OCI-LY7 (cell line): ENCODE results near the gene CACNA1I. TPM values are rescaled to one million over a fixed set of nuclear protein-coding genes. Genes with fewer than 3 reads are reported as not detected.

Experiments
- BruUV-seq: library from RNA; stranded (reverse); fragments of 400-500 nt; replicated peaks from 2 replicates; lab custom pipeline; 2021; lab: Mats Ljungman, UMichigan
- CTCF ChIA-PET: fragments of 300-600 bp; sonication (Branson Sonifier 250); formaldehyde crosslinking; loops from one replicate; lab custom pipeline; 2022; ENCODE audit warnings: antibody characterized with exemption; ENCODE audit not compliant: unreplicated experiment; lab: Charles Lee
- POLR2A ChIA-PET: fragments of 300-600 bp; sonication (Branson Sonifier 250); formaldehyde crosslinking; loops from one replicate; lab custom pipeline; 2022; ENCODE audit warnings: antibody characterized with exemption; lab: Charles Lee
- DNase-seq: peaks from one replicate; pipeline ENCODE4 v3.0.0-alpha.2; 2015; ENCODE audit warnings: low spot score
- H2AFZ ChIP-seq: fragments of 200-600 bp; sonication (generic), shearing (Covaris generic); 2 replicates; pipeline ENCODE4 v1.6.1; 2014; ENCODE audit warnings: mild to moderate bottlenecking, antibody characterized with exemption, low read length, moderate library complexity
- H3K27ac ChIP-seq: fragments of 200-600 bp; sonication (generic); 2 replicates; pipeline ENCODE4 v1.5.1; 2014; ENCODE audit warnings: mixed run types, low read depth, mild to moderate bottlenecking, moderate library complexity, low read length, inconsistent platforms; ENCODE audit not compliant: poor library complexity, severe bottlenecking
- H3K36me3 ChIP-seq: fragments of 200-600 bp; sonication (generic); 2 replicates; pipeline ENCODE4 v1.6.1; 2014; ENCODE audit warnings: mild to moderate bottlenecking, antibody characterized with exemption, low read length, moderate library complexity, mixed read lengths; ENCODE audit not compliant: insufficient read depth
- H3K4me1 ChIP-seq: fragments of 200-600 bp; sonication (generic); 2 replicates; pipeline ENCODE4 v1.5.1; 2014; ENCODE audit warnings: mild to moderate bottlenecking, low read length; ENCODE audit not compliant: insufficient read depth, poor library complexity, severe bottlenecking
- H3K4me2 ChIP-seq: fragments of 200-600 bp; sonication (generic); 2 replicates; pipeline ENCODE4 v1.6.1; 2014; ENCODE audit warnings: mild to moderate bottlenecking, low read length
- H3K4me3 ChIP-seq: fragments of 200-600 bp; sonication (generic); 2 replicates; pipeline ENCODE4 v1.5.1; 2014; ENCODE audit warnings: mild to moderate bottlenecking, low read depth, low read length; ENCODE audit not compliant: poor library complexity, severe bottlenecking
- H3K79me2 ChIP-seq: fragments of 200-600 bp; sonication (generic); 2 replicates; pipeline ENCODE4 v1.6.1; 2016; ENCODE audit warnings: low read depth, mild to moderate bottlenecking, low read length, moderate library complexity, mixed read lengths; ENCODE audit not compliant: insufficient read depth
- H3K9me2 ChIP-seq: fragments of 200-600 bp; sonication (generic); 2 replicates; pipeline ENCODE4 v1.6.1; 2016; ENCODE audit warnings: mild to moderate bottlenecking, low read length, mixed read lengths; ENCODE audit not compliant: insufficient read depth
- H3K9me3 ChIP-seq: fragments of 200-600 bp; sonication (generic); 2 replicates; pipeline ENCODE4 v1.6.1; 2014; ENCODE audit warnings: mild to moderate bottlenecking, mixed run types, low read length, mixed read lengths
- H4K20me1 ChIP-seq: fragments of 200-600 bp; sonication (generic); 2 replicates; pipeline ENCODE4 v1.6.1; 2014; ENCODE audit warnings: mild to moderate bottlenecking, antibody characterized with exemption, low read length, moderate library complexity, mixed read lengths; ENCODE audit not compliant: insufficient read depth
- CTCF ChIP-seq: fragments of 200-600 bp; sonication (generic); conservative IDR thresholded peaks from 2 replicates; pipeline ENCODE4 v1.5.1; 2014; ENCODE audit warnings: mild to moderate bottlenecking, antibody characterized with exemption, low read length, moderate library complexity, mixed read lengths
- EZH2phosphoT487 ChIP-seq: fragments of 200-600 bp; sonication (generic); IDR thresholded peaks from 2 replicates; pipeline ENCODE4 v1.6.1; 2018; ENCODE audit warnings: low read depth, borderline replicate concordance, mild to moderate bottlenecking, mixed run types, antibody characterized with exemption, low read length, moderate library complexity, mixed read lengths
- intact Hi-C: fragments of 100-400 bp; cut with micrococcal nuclease; formaldehyde crosslinking; loops from one replicate; pipeline ENCODE4 v1.10.0; 2022; ENCODE audit not compliant: unreplicated experiment
- total RNA-seq, 2 experiments: library from RNA; depleted of rRNA in 1 of 2; stranded (reverse); fragments of >200 nt in 1 of 2; shearing (Covaris generic) in 1 of 2; gene quantifications; 2 replicates each; pipeline ENCODE4 v1.2.3, GENCODE V29; 2014 to 2022

Gene CACNA1I
- total RNA-seq, 2 experiments from 2014 or later: 0.03 TPM; not detected in 1

- BruUV-seq: no TSS peak
- ChIA-PET CTCF (no interaction called here), POLR2A (no interaction called here)
- Histone ChIP-seq H3K9me3 (no peaks in the 10 kb centered on the region), H3K9me2 (no peaks in the 10 kb centered on the region), H3K27ac (no peak overlapping the region), H3K4me1 (no peaks in the 10 kb centered on the region), H3K4me3 (no peak overlapping the region), H4K20me1 (no peaks in the 10 kb centered on the region), H2AFZ (no peak overlapping the region), H3K36me3 (no peaks in the 10 kb centered on the region), H3K4me2 (no peak overlapping the region), H3K79me2 (no peaks in the 10 kb centered on the region)
- no peak for DNase-seq
- no peak for TF ChIP-seq CTCF
- no peak for TF ChIP-seq EZH2phosphoT487
- intact Hi-C loops: no loop called here
Measured at GRCh38 chr22:39554151-39554550, 16.4 kb upstream of the CACNA1I start.

- H3K27ac ChIP-seq: no peak overlapping the region
- no peaks in the 10 kb centered on the region for H4K20me1 ChIP-seq
- H3K9me3 ChIP-seq: no peaks in the 10 kb centered on the region
- no peak overlapping the region for H3K4me2 ChIP-seq
- no peaks in the 10 kb centered on the region for H3K4me1 ChIP-seq
- no peak overlapping the region for H2AFZ ChIP-seq
- ChIA-PET CTCF (no interaction called here), POLR2A (no interaction called here)
- intact Hi-C loops: no loop called here
- no peak for DNase-seq
- BruUV-seq: no TSS peak
- no peak for TF ChIP-seq EZH2phosphoT487
- TF ChIP-seq CTCF: no peak
- H3K36me3 ChIP-seq: no peaks in the 10 kb centered on the region
- H3K79me2 ChIP-seq: no peaks in the 10 kb centered on the region
- no peaks in the 10 kb centered on the region for H3K9me2 ChIP-seq
- H3K4me3 ChIP-seq: no peak overlapping the region
Measured at GRCh38 chr22:39556970-39557841, 13.3 kb upstream of the CACNA1I start.

GRCh38 chr22:39558254-39558727, 12.3 kb upstream of the CACNA1I start:
- intact Hi-C loops: no loop called here
- H3K27ac ChIP-seq: no peak overlapping the region

More at GRCh38 chr22:39558254-39558727, 12.3 kb upstream of the CACNA1I start:
- H2AFZ ChIP-seq: no peak overlapping the region
- H3K4me1 ChIP-seq: no peaks in the 10 kb centered on the region
- TF ChIP-seq EZH2phosphoT487 (no peak), CTCF (no peak)
- H3K4me2 ChIP-seq: no peak overlapping the region
- ChIA-PET POLR2A (no interaction called here), CTCF (interaction anchor here (0.6 kb wide), 1 partner anchor 142 kb away, joined by 5 read pairs; no protein-coding TSS in a partner anchor)
- H3K9me3 ChIP-seq: no peaks in the 10 kb centered on the region
- no peak overlapping the region for H3K4me3 ChIP-seq
- no peak for DNase-seq
- no peaks in the 10 kb centered on the region for H3K9me2 ChIP-seq
- H3K36me3 ChIP-seq: no peaks in the 10 kb centered on the region
- H4K20me1 ChIP-seq: no peaks in the 10 kb centered on the region
- BruUV-seq: no TSS peak
- H3K79me2 ChIP-seq: no peaks in the 10 kb centered on the region
